A673 (cell line): ENCODE data around the gene KRTAP4-2. TPM values are rescaled to one million over a fixed set of nuclear protein-coding genes. Genes with fewer than 3 reads are reported as not detected.

Source experiments
- BruUV-seq: library from RNA; stranded (reverse); fragments of 400-500 nt; replicated peaks from 2 replicates; lab custom pipeline; 2021; lab: Mats Ljungman, UMichigan
- CTCF ChIA-PET: fragments of 300-600 bp; sonication (Branson Sonifier 250); formaldehyde crosslinking; loops from one replicate; lab custom pipeline; 2022; ENCODE audit warnings: antibody characterized with exemption; lab: Charles Lee
- POLR2A ChIA-PET: fragments of 300-600 bp; sonication (Branson Sonifier 250); formaldehyde crosslinking; loops from one replicate; lab custom pipeline; 2022; ENCODE audit warnings: antibody characterized with exemption; ENCODE audit not compliant: low non-redundant PET; lab: Charles Lee
- DNase-seq: peaks from one replicate; pipeline ENCODE4 v3.0.0-alpha.2; 2015; ENCODE audit warnings: low spot score
- H3K27ac ChIP-seq: fragments of 200-600 bp; sonication (generic); 2 replicates; pipeline ENCODE4 v1.5.1; 2016; ENCODE audit warnings: mixed run types, low read depth, mild to moderate bottlenecking, mixed read lengths, antibody characterized with exemption, low read length; ENCODE audit not compliant: poor library complexity, severe bottlenecking
- H3K27me3 ChIP-seq: fragments of 200-600 bp; sonication (generic); replicated peaks from 2 replicates; pipeline ENCODE4 v1.6.1; 2017; ENCODE audit warnings: mixed run types, low read depth, mild to moderate bottlenecking, mixed read lengths, antibody characterized with exemption, low read length; ENCODE audit not compliant: insufficient read depth, poor library complexity
- H3K36me3 ChIP-seq: fragments of 200-600 bp; sonication (generic); 2 replicates; pipeline ENCODE4 v1.6.1; 2016; ENCODE audit warnings: mixed run types, mild to moderate bottlenecking, mixed read lengths, antibody characterized with exemption, low read length; ENCODE audit not compliant: insufficient read depth, poor library complexity, severe bottlenecking
- H3K4me1 ChIP-seq: fragments of 200-600 bp; sonication (generic); 2 replicates; pipeline ENCODE4 v1.6.1; 2017; ENCODE audit warnings: mixed run types, mild to moderate bottlenecking, mixed read lengths, antibody characterized with exemption, low read length; ENCODE audit not compliant: insufficient read depth, poor library complexity, severe bottlenecking
- H3K4me3 ChIP-seq: fragments of 200-600 bp; sonication (generic); 2 replicates; pipeline ENCODE4 v1.5.1; 2016; ENCODE audit warnings: low read depth, mixed run types, mild to moderate bottlenecking, mixed read lengths, low read length; ENCODE audit not compliant: poor library complexity, severe bottlenecking
- H3K9me3 ChIP-seq: fragments of 200-600 bp; sonication (generic); 2 replicates; pipeline ENCODE4 v1.6.1; 2016; ENCODE audit warnings: mixed run types, low read depth, mild to moderate bottlenecking, mixed read lengths, antibody characterized with exemption, low read length; ENCODE audit not compliant: poor library complexity, severe bottlenecking
- CTCF ChIP-seq: fragments of 300-800, 200-600 bp; sonication (generic); conservative IDR thresholded peaks from 2 replicates; pipeline ENCODE4 v1.5.1; 2017; ENCODE audit warnings: low read depth, mild to moderate bottlenecking, antibody characterized with exemption, low read length, moderate library complexity, mixed read lengths
- EZH2 ChIP-seq: fragments of 200-600 bp; sonication (generic); IDR thresholded peaks from 2 replicates; pipeline ENCODE4 v1.6.1; 2017; ENCODE audit warnings: borderline replicate concordance, low read depth, mild to moderate bottlenecking, mixed read lengths, antibody characterized with exemption, low read length; ENCODE audit not compliant: poor library complexity, severe bottlenecking
- intact Hi-C: fragments of 100-400 bp; cut with micrococcal nuclease; formaldehyde crosslinking; loops from one replicate; pipeline ENCODE4 v1.10.0; 2022; ENCODE audit not compliant: unreplicated experiment
- total RNA-seq: library from RNA; stranded (reverse); gene quantifications from 2 replicates; pipeline ENCODE4 v1.2.3, GENCODE V29; 2021

Gene KRTAP4-2
- total RNA-seq, 1 experiment from 2014 or later, result not detected

- no peaks in the 10 kb centered on the region for H3K27me3 ChIP-seq
- TF ChIP-seq EZH2, result no peak
- no peak for TF ChIP-seq CTCF
- no peak for DNase-seq
- no peaks in the 10 kb centered on the region for H3K36me3 ChIP-seq
- ChIA-PET POLR2A (no interaction called here), CTCF (no interaction called here)
- intact Hi-C loops, result no loop called here
- no peaks in the 10 kb centered on the region for H3K4me1 ChIP-seq
- H3K4me3 ChIP-seq, result no peak within 1 kb of the TSS
- H3K27ac ChIP-seq, result no peak within 1 kb of the TSS
- BruUV-seq, result no TSS peak
- no peaks in the 10 kb centered on the region for H3K9me3 ChIP-seq
Observed at GRCh38 chr17:41184480-41184961, 6.5 kb upstream of the KRTAP4-2 start, which contains the start of gene KRTAP4-1. Gene KRTAP4-1 (minus strand): TSS chr17:41184911. CDS start chr17:41184854, 57 bp downstream.

GRCh38 chr17:41178843-41179616 lies 1.0 kb upstream of the KRTAP4-2 start:
- intact Hi-C loops, result no loop called here
- TF ChIP-seq EZH2 (no peak), CTCF (no peak)
- BruUV-seq, result no TSS peak
- Histone ChIP-seq H3K4me3 (no peak overlapping the region), H3K27me3 (no peaks in the 10 kb centered on the region), H3K27ac (no peak overlapping the region), H3K9me3 (no peaks in the 10 kb centered on the region), H3K36me3 (no peaks in the 10 kb centered on the region), H3K4me1 (no peaks in the 10 kb centered on the region)
- POLR2A ChIA-PET, result no interaction called here
- CTCF ChIA-PET, result no interaction called here
- DNase-seq, result no peak

- intact Hi-C loops, result no loop called here
- Histone ChIP-seq H3K27ac (no peak overlapping the region), H3K4me3 (no peak overlapping the region), H3K9me3 (no peaks in the 10 kb centered on the region), H3K27me3 (no peaks in the 10 kb centered on the region), H3K36me3 (no peaks in the 10 kb centered on the region), H3K4me1 (no peaks in the 10 kb centered on the region)
- no peak for DNase-seq
- CTCF ChIA-PET, result no interaction called here
- POLR2A ChIA-PET, result no interaction called here
- TF ChIP-seq CTCF, result no peak
- no peak for TF ChIP-seq EZH2
- BruUV-seq, result no TSS peak
Observed at GRCh38 chr17:41178341-41178740, 320 bp upstream of the KRTAP4-2 start.
